8988T (cell line): ENCODE data around the gene HPCAL1.

Source experiments
- DNase-seq: peaks from one replicate; pipeline ENCODE4 v3.0.0; 2011

Gene HPCAL1

GRCh38 chr2:10304458-10305253 lies 2.0 kb downstream of the HPCAL1 start:
- no peak for DNase-seq

GRCh38 chr2:10305254-10305635 lies 2.5 kb downstream of the HPCAL1 start:
- DNase-seq, result no peak

- peak; percentile 77 for DNase-seq
Measured at GRCh38 chr2:10305715-10306114, 3.0 kb downstream of the HPCAL1 start.

- no peak for DNase-seq
Measured at GRCh38 chr2:10306901-10307463, 4.3 kb downstream of the HPCAL1 start.

GRCh38 chr2:10307561-10308156 lies 5.0 kb downstream of the HPCAL1 start:
- no peak for DNase-seq

GRCh38 chr2:10308866-10309265 lies 6.2 kb downstream of the HPCAL1 start:
- DNase-seq, result no peak

- DNase-seq, result no peak
Measured at GRCh38 chr2:10309286-10309685, 6.6 kb downstream of the HPCAL1 start.

- DNase-seq, result no peak
Measured at GRCh38 chr2:10310309-10310888, 7.7 kb downstream of the HPCAL1 start.

- DNase-seq, result no peak
Measured at GRCh38 chr2:10311736-10312135, 9.0 kb downstream of the HPCAL1 start.

- DNase-seq, result no peak
Measured at GRCh38 chr2:10312437-10312957, 9.8 kb downstream of the HPCAL1 start.

- DNase-seq, result no peak
Measured at GRCh38 chr2:10316336-10316735, 13.6 kb downstream of the HPCAL1 start.

- DNase-seq, result no peak
Measured at GRCh38 chr2:10316860-10317259, 14.2 kb downstream of the HPCAL1 start.

GRCh38 chr2:10317646-10318045 lies 14.9 kb downstream of the HPCAL1 start:
- no peak for DNase-seq

GRCh38 chr2:10318345-10318744 lies 15.6 kb downstream of the HPCAL1 start:
- DNase-seq, result no peak

GRCh38 chr2:10319892-10320574 lies 17.3 kb downstream of the HPCAL1 start:
- DNase-seq, result no peak

- no peak for DNase-seq
Measured at GRCh38 chr2:10320575-10320931, 17.8 kb downstream of the HPCAL1 start.

- no peak for DNase-seq
Measured at GRCh38 chr2:10320933-10321332, 18.2 kb downstream of the HPCAL1 start.

- DNase-seq, result no peak
Measured at GRCh38 chr2:10321622-10322021, 18.9 kb downstream of the HPCAL1 start.

GRCh38 chr2:10322481-10322880 lies 19.8 kb downstream of the HPCAL1 start:
- DNase-seq, result no peak

- DNase-seq, result no peak
Measured at GRCh38 chr2:10322973-10323372, 20.3 kb downstream of the HPCAL1 start.

- no peak for DNase-seq
Measured at GRCh38 chr2:10323535-10323934, 20.8 kb downstream of the HPCAL1 start.

- no peak for DNase-seq
Measured at GRCh38 chr2:10324095-10324832, 21.6 kb downstream of the HPCAL1 start.
